Adrenal gland (tissue), 5 donors: ENCODE measurements around the gene ALPK1.

ENCODE experiments used
- CTCF ChIP-seq, 6 experiments: fragments of 450-650 bp in 4 of 6; fragments of 200-600 bp in 2 of 6; sonication (generic) in 1 of 6; IDR thresholded peaks; 1 replicate in 5 of 6; 2 replicates in 1 of 6; pipeline versions ENCODE4 v1.5.1 to v1.8.0; 2016 to 2021; ENCODE audit warnings: antibody characterized with exemption in 6 of 6, mild to moderate bottlenecking in 2 of 6, moderate library complexity in 1 of 6
- POLR2A ChIP-seq, 2 donors: fragments of 450-650 bp; IDR thresholded peaks; one replicate each; pipeline ENCODE4 v1.6.1; 2017; ENCODE audit warnings: antibody characterized with exemption in 2 of 2, mild to moderate bottlenecking in 2 of 2, moderate library complexity in 1 of 2
- donor health status: DM: no; HTN: no; CAD: no.

GRCh38 chr4:112341033-112341432 is 43.9 kb downstream of the ALPK1 start:
- TF ChIP-seq POLR2A (IDR thresholded peaks at IDR 0.05) (no peak), CTCF (IDR thresholded peaks at IDR 0.05) (no peak)
